HG02623 (cell line): Measurements from ENCODE around the gene PLS3.

Experiments used
- ATAC-seq: cut with Tn5 transposase; IDR thresholded peaks from one replicate; pipeline ENCODE4 v1.9.1; 2021; ENCODE audit warnings: moderate library complexity; ENCODE audit not compliant: unreplicated experiment

PLS3 gene

GRCh38 chrX:115687595-115687994, 126.6 kb downstream of the PLS3 start:
- ATAC-seq: no peak

- ATAC-seq: no peak
These were observed 129.0 kb downstream of the PLS3 start for GRCh38 chrX:115689931-115690330.

- peak; percentile 88 for ATAC-seq
These were observed 129.7 kb downstream of the PLS3 start for GRCh38 chrX:115690511-115691216.

- ATAC-seq: no peak
These were observed 132.5 kb downstream of the PLS3 start for GRCh38 chrX:115693476-115693875.

GRCh38 chrX:115694028-115694427, 133.1 kb downstream of the PLS3 start:
- ATAC-seq: no peak

- no peak for ATAC-seq
These were observed 135.1 kb downstream of the PLS3 start for GRCh38 chrX:115696039-115696438.

- no peak for ATAC-seq
These were observed 136.0 kb downstream of the PLS3 start for GRCh38 chrX:115696939-115697338.

- ATAC-seq: no peak
These were observed 136.8 kb downstream of the PLS3 start for GRCh38 chrX:115697806-115698205.
